Loucy (cell line): ENCODE measurements around the gene ILDR1.

ENCODE experiments used
- CTCF ChIP-seq: fragments of 200-600 bp; sonication (generic); conservative IDR thresholded peaks from 2 replicates; pipeline ENCODE4 v1.5.1; 2014; ENCODE audit warnings: mild to moderate bottlenecking, antibody characterized with exemption, low read length
- EZH2phosphoT487 ChIP-seq: fragments of 200-600 bp; IDR thresholded peaks from 2 replicates; pipeline ENCODE4 v1.6.1; 2018; ENCODE audit warnings: antibody characterized with exemption, mild to moderate bottlenecking, moderate library complexity, borderline replicate concordance

GRCh38 chr3:122066331-122067213, 44.5 kb upstream of the ILDR1 start:
- no peak for TF ChIP-seq CTCF
- no peak for TF ChIP-seq EZH2phosphoT487
